MM.1S (cell line): ENCODE measurements around the gene BABAM1.
A peak's percentile ranks its signal among the peaks of the same experiment; 100 is the strongest.

Source experiments
- DNase-seq: peaks from one replicate; pipeline ENCODE4 v3.0.0-alpha.2; 2015
- H2AFZ ChIP-seq: fragments of 300-600 bp; sonication (generic); 2 replicates; pipeline ENCODE4 v1.6.0; 2016; ENCODE audit warnings: antibody characterized with exemption, low read length
- H3F3A ChIP-seq: fragments of 300-600 bp; sonication (generic); 2 replicates; pipeline ENCODE4 v1.6.1; 2016; ENCODE audit warnings: mild to moderate bottlenecking, antibody characterized with exemption, low read length, moderate library complexity, mixed read lengths; ENCODE audit not compliant: insufficient read depth
- H3K27ac ChIP-seq: fragments of 300-600 bp; sonication (generic); 2 replicates; pipeline ENCODE4 v1.5.1; 2016; ENCODE audit warnings: mild to moderate bottlenecking, low read length
- H3K27me3 ChIP-seq: fragments of 300-600 bp; sonication (generic); replicated peaks from 2 replicates; pipeline ENCODE4 v1.6.0; 2016; ENCODE audit warnings: low read length; ENCODE audit not compliant: insufficient read depth
- H3K36me3 ChIP-seq: fragments of 300-600 bp; sonication (generic); replicated peaks from 2 replicates; pipeline ENCODE4 v1.6.1; 2016; ENCODE audit warnings: mild to moderate bottlenecking, low read length, mixed read lengths; ENCODE audit not compliant: insufficient read depth
- H3K4me1 ChIP-seq: fragments of 300-600 bp; sonication (generic); 2 replicates; pipeline ENCODE4 v1.6.1; 2016; ENCODE audit warnings: low read length, mixed read lengths
- H3K4me2 ChIP-seq: fragments of 300-600 bp; sonication (generic); 2 replicates; pipeline ENCODE4 v1.6.0; 2016; ENCODE audit warnings: low read depth, low read length
- H3K4me3 ChIP-seq: fragments of 300-600 bp; sonication (generic); 2 replicates; pipeline ENCODE4 v1.5.1; 2016; ENCODE audit warnings: low read length, mixed read lengths
- H3K79me2 ChIP-seq: fragments of 300-600 bp; sonication (generic); 2 replicates; pipeline ENCODE4 v1.6.1; 2016; ENCODE audit warnings: mixed run types, low read length, mixed read lengths
- H3K9ac ChIP-seq: fragments of 300-600 bp; sonication (generic); 2 replicates; pipeline ENCODE4 v1.6.1; 2016; ENCODE audit warnings: low read length, mixed read lengths
- H3K9me2 ChIP-seq: fragments of 300-600 bp; sonication (generic); replicated peaks from 2 replicates; pipeline ENCODE4 v1.6.1; 2016; ENCODE audit warnings: mild to moderate bottlenecking, low read length, mixed read lengths; ENCODE audit not compliant: insufficient read depth
- H3K9me3 ChIP-seq: fragments of 300-600 bp; sonication (generic); replicated peaks from 2 replicates; pipeline ENCODE4 v1.6.1; 2016; ENCODE audit warnings: mild to moderate bottlenecking, low read length, mixed read lengths; ENCODE audit not compliant: insufficient read depth
- H4K20me1 ChIP-seq: fragments of 300-600 bp; sonication (generic); 2 replicates; pipeline ENCODE4 v1.6.1; 2016; ENCODE audit warnings: mild to moderate bottlenecking, low read length, moderate library complexity, mixed read lengths; ENCODE audit not compliant: insufficient read depth
- EZH2 ChIP-seq: fragments of 300-600 bp; sonication (generic); optimal IDR thresholded peaks from 2 replicates; pipeline ENCODE3; 2017; ENCODE audit warnings: low read depth, mild to moderate bottlenecking, antibody characterized with exemption, low read length, mixed read lengths
- EZH2phosphoT487 ChIP-seq: fragments of 300-600 bp; sonication (generic); IDR thresholded peaks from 2 replicates; pipeline ENCODE4 v1.6.1; 2018; ENCODE audit warnings: antibody characterized with exemption, low read length
- TF ChIP-seq, protein P1 (sequence below): fragments of 300-600 bp; sonication (generic); IDR thresholded peaks from 2 replicates; pipeline ENCODE4 v1.5.1; 2016; ENCODE audit warnings: antibody characterized with exemption, low read length, mixed read lengths

The BABAM1 gene

DNA sequence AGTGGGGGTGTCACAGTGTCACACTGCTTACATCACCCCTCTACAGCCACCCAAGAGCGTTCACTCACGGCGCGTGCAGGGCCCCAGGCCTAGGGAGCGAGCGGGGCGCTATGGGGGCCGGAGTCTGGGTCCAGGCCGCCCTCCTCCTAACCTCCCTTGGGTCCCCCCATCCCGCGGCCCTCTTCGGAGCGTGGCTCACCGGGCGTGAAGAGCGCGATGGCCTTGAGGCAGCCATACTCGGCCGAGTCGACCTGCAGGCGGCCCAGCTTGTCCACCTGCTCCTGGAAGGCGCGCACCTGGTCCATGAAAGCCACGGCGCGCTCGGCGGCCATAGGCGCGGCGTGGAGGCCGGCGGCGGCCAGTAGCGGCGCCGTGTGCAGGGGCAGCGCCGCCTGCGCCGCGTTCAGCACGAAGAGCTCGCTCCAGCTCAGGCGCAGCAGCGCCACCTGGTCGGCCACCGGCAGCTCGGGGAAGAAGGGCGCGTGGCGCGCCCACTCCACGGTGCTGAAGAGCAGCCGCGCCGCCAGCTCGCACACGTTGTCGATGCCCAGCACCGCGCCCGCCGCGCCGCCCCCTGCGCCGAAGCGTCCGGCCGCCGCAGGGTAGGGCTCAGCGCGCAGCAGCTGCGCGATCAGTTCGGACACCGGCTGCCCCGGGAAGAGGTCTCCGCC, 31.8 kb upstream of the BABAM1 start:
- peak overlapping the region; percentile 48; the same call in 1 of the 2 replicates for H3K9ac ChIP-seq

DNA sequence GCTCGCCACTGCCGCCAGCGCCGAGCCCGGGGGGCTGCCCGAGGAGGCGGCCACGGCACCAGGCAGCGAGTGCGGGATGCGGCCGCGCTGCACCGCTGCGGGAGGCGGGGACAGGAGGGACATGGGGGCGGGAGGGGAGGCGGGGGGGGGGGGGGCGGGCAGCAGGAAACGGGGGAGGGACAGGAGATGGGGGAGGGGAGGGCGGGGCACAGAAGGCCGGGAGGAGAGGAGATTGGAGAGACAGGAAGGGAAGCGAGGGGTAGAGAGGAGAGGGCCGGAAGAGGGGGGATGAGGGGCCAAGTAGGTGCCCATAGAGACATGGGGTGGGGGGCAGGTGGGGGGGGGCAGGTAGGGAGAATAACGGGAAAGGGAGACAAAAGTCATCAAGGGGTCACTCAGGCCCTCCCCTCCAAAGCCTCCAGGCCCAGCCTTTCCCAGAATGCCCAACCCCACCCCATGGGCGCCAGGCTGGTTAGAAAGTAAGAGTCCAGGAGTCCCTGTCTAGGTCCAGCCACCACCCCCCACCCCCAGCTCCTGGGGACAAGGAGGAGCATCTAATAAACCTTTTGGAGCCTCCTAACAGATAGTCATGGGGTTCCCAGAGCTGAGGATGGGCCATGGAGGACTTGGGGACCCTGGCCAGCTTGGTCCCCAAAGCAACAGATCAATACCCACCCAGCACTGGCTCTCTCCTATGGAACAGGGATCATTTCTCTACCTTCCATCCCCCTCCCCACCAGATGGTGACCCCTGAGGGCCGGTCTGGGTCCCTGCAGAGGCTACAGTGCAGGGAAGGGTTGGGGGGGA, 31.1 kb upstream of the BABAM1 start:
- Histone ChIP-seq H3K9me2 (no peaks in the 10 kb centered on the region), H2AFZ (peak overlapping the region; percentile 79; the same call in 1 of the 2 replicates), H3K27me3 (no peaks in the 10 kb centered on the region), H3F3A (no peaks in the 10 kb centered on the region), H3K36me3 (no peaks in the 10 kb centered on the region), H3K9me3 (no peaks in the 10 kb centered on the region), H3K79me2 (peaks cover 4% of the 10 kb centered on the region; the same call in 1 of the 2 replicates), H4K20me1 (no peaks in the 10 kb centered on the region), H3K9ac (peak overlapping the region; percentile 48; the same call in 1 of the 2 replicates), H3K27ac (no peak overlapping the region), H3K4me1 (0 out of 2 replicates have a peak, but pooled peaks cover 4% of the 10 kb centered on the region), H3K4me3 (peak overlapping the region; percentile 78), H3K4me2 (peak overlapping the region; percentile 99)
- no peak for DNase-seq
- TF ChIP-seq EZH2phosphoT487, result no peak
- TF ChIP-seq EZH2, result no peak
- TF ChIP-seq, protein P1, sequence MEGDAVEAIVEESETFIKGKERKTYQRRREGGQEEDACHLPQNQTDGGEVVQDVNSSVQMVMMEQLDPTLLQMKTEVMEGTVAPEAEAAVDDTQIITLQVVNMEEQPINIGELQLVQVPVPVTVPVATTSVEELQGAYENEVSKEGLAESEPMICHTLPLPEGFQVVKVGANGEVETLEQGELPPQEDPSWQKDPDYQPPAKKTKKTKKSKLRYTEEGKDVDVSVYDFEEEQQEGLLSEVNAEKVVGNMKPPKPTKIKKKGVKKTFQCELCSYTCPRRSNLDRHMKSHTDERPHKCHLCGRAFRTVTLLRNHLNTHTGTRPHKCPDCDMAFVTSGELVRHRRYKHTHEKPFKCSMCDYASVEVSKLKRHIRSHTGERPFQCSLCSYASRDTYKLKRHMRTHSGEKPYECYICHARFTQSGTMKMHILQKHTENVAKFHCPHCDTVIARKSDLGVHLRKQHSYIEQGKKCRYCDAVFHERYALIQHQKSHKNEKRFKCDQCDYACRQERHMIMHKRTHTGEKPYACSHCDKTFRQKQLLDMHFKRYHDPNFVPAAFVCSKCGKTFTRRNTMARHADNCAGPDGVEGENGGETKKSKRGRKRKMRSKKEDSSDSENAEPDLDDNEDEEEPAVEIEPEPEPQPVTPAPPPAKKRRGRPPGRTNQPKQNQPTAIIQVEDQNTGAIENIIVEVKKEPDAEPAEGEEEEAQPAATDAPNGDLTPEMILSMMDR, result no peak

More for the DNA sequence above, 31.8 kb upstream of the BABAM1 start:
- no peaks in the 10 kb centered on the region for H3K27me3 ChIP-seq
- TF ChIP-seq EZH2 (no peak), EZH2phosphoT487 (no peak)
- TF ChIP-seq, protein P1, result peak; percentile 56
- no peaks in the 10 kb centered on the region for H4K20me1 ChIP-seq
- H3K4me3 ChIP-seq, result peak overlapping the region; percentile 78
- H3K27ac ChIP-seq, result no peak overlapping the region; the same call in 1 of the 2 replicates
- H2AFZ ChIP-seq, result peak overlapping the region; percentile 79
- H3K4me2 ChIP-seq, result peak overlapping the region; percentile 99
- no peaks in the 10 kb centered on the region for H3K9me3 ChIP-seq
- peak; percentile 74 for DNase-seq
- no peaks in the 10 kb centered on the region for H3F3A ChIP-seq
- 0 out of 2 replicates have a peak, but pooled peaks cover 4% of the 10 kb centered on the region for H3K4me1 ChIP-seq
- no peaks in the 10 kb centered on the region for H3K9me2 ChIP-seq
- peaks cover 4% of the 10 kb centered on the region; the same call in 1 of the 2 replicates for H3K79me2 ChIP-seq
- no peaks in the 10 kb centered on the region for H3K36me3 ChIP-seq

DNA sequence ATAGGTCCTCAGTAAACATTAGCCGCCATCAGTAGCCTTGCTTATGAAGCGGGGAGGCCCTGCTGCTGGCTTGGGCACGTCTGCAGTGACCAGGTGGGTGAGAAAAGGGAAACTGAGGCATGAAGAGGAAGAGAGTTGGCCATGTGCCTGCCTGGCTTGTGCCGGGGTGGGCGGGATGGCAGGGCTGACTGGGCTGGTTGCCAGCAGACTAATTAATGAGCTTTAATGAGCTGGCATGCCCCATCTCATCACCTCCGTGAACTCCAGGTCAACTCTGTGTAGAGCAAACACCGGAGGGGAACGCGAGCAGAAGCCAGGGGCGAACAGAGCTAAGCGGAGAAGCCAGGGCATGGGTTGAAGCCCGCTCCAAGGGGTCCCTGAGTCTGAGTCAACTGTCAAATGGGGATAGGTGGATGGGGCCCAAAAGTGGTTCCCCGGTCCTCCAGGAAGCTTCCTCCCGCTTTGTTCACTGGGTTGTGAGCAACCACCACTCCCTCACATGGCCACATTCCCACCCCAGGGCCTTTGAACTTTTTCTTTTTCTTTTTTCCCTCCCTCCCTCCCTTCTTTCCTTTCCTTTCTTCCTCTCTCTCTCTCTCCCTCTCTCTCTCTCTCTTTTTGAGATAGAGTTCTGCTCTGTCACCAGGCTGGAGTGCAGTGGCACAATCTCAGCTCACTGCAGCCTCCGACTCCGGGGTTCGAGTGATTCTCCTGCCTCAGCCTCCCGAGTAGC, 30.3 kb upstream of the BABAM1 start:
- Histone ChIP-seq H2AFZ (no peak overlapping the region), H3K27ac (no peak overlapping the region), H3K4me3 (no peak overlapping the region), H3K9me3 (no peaks in the 10 kb centered on the region), H3F3A (no peaks in the 10 kb centered on the region), H3K4me1 (0 out of 2 replicates have a peak, but pooled peaks cover 4% of the 10 kb centered on the region), H3K9ac (no peak overlapping the region), H4K20me1 (no peaks in the 10 kb centered on the region), H3K4me2 (no peak overlapping the region), H3K79me2 (peaks cover 4% of the 10 kb centered on the region; the same call in 1 of the 2 replicates), H3K27me3 (no peaks in the 10 kb centered on the region), H3K9me2 (no peaks in the 10 kb centered on the region), H3K36me3 (no peaks in the 10 kb centered on the region)
- TF ChIP-seq, protein P1, result no peak
- DNase-seq, result no peak
